K562 (cell line): ENCODE data around the gene RHOU. TPM values are rescaled to one million over a fixed set of nuclear protein-coding genes. Genes with fewer than 3 reads are reported as not detected.

Experiments
- ATAC-seq: fragments of 200-7000 bp; cut with Tn5 transposase; 3 replicates; pipeline ENCODE4 v1.9.1; 2020; ENCODE audit warnings: moderate library complexity
- BruUV-seq: library from RNA; stranded (reverse); fragments of 400-500 nt; replicated peaks from 2 replicates; lab custom pipeline; 2021; lab: Mats Ljungman, UMichigan
- CTCF ChIA-PET: fragments of 300-600 bp; formaldehyde crosslinking; extraction: SDS; loops from one replicate; lab custom pipeline; 2021; ENCODE audit warnings: low intra/inter-chr PET ratio; lab: Yijun Ruan, JAX
- POLR2A ChIA-PET: fragments of 300-600, 350-650 bp; sonication (Branson Sonifier 250); formaldehyde crosslinking; extraction: SDS; loops from one replicate; lab custom pipeline; 2021; ENCODE audit warnings: antibody characterized with exemption, inconsistent platforms; lab: Yijun Ruan, JAX
- DNase-seq, 4 experiments: peaks; one replicate each; pipeline versions ENCODE4 v3.0.0 to v3.0.0-alpha.2; 2011 to 2018; ENCODE audit warnings: low spot score in 3 of 4, mixed read lengths in 3 of 4; ENCODE audit errors: extremely low read depth in 1 of 4
- FAIRE-seq: peaks from 2 replicates; lab custom pipeline; 2011; peaks lifted over from hg19 to GRCh38; lab: Jason Lieb, UNC
- H2AFZ ChIP-seq: 2 replicates; pipeline ENCODE4 v1.6.0; 2011; ENCODE audit warnings: low read depth, low read length, control low read depth, inconsistent platforms
- H3K27ac ChIP-seq: fragments of 200-600 bp; 3 replicates; pipeline ENCODE4 v1.8.0; 2011; ENCODE audit warnings: low read depth, mild to moderate bottlenecking, control low read depth, inconsistent platforms, low read length, moderate library complexity, mixed read lengths; ENCODE audit errors: extremely low read depth
- H3K27me3 ChIP-seq, 2 experiments: fragments of 300-600 bp in 1 of 2; 2 replicates in 1 of 2; 3 replicates in 1 of 2; pipeline versions ENCODE4 v1.6.0 to v1.8.0; 2011; ENCODE audit warnings: inconsistent platforms in 2 of 2, low read length in 2 of 2, mild to moderate bottlenecking in 1 of 2, mixed read lengths in 1 of 2, moderate library complexity in 1 of 2; ENCODE audit not compliant: control insufficient read depth in 2 of 2, insufficient read depth in 2 of 2
- H3K36me3 ChIP-seq: fragments of 300-600 bp; 3 replicates; pipeline ENCODE4 v1.8.0; 2011; ENCODE audit warnings: mild to moderate bottlenecking, low read length, inconsistent platforms; ENCODE audit not compliant: control insufficient read depth, insufficient read depth
- H3K4me1 ChIP-seq, 2 experiments: fragments of 200-600 bp in 1 of 2; replicated peaks in 1 of 2; 2 replicates in 1 of 2; 3 replicates in 1 of 2; pipeline versions ENCODE4 v1.5.1 to v1.8.0; 2011; ENCODE audit warnings: inconsistent platforms in 2 of 2, low read length in 2 of 2, mild to moderate bottlenecking in 1 of 2, mixed read lengths in 1 of 2, moderate library complexity in 1 of 2; ENCODE audit not compliant: control insufficient read depth in 2 of 2, insufficient read depth in 2 of 2
- H3K4me2 ChIP-seq: 2 replicates; pipeline ENCODE4 v1.6.1; 2011; ENCODE audit warnings: low read length, control low read depth, inconsistent platforms, mixed read lengths; ENCODE audit not compliant: insufficient read depth
- H3K4me3 ChIP-seq: fragments of 200-600 bp; sonication (generic), shearing (Covaris generic); 2 replicates; pipeline ENCODE4 v1.5.1; 2016; ENCODE audit warnings: control low read depth, inconsistent platforms
- H3K79me2 ChIP-seq: fragments of 200-600 bp; 3 replicates; pipeline ENCODE4 v1.8.0; 2011; ENCODE audit warnings: low read length, inconsistent platforms; ENCODE audit not compliant: control insufficient read depth, insufficient read depth
- H3K9ac ChIP-seq, 2 experiments: 2 replicates each; pipeline versions ENCODE4 v1.6.0 to v1.6.1; 2011; ENCODE audit warnings: low read depth in 2 of 2, low read length in 2 of 2, control low read depth in 1 of 2, inconsistent platforms in 1 of 2, mild to moderate bottlenecking in 1 of 2, mixed read lengths in 1 of 2; ENCODE audit not compliant: insufficient read depth in 1 of 2
- H3K9me1 ChIP-seq: one replicate; pipeline ENCODE4 v1.6.0; 2011; ENCODE audit warnings: inconsistent platforms, mild to moderate bottlenecking, low read length, moderate library complexity; ENCODE audit not compliant: control insufficient read depth, insufficient read depth
- H3K9me3 ChIP-seq: replicated peaks from 2 replicates; pipeline ENCODE4 v1.5.1; 2011; ENCODE audit warnings: low read depth, low read length, inconsistent platforms; ENCODE audit not compliant: control insufficient read depth, insufficient read depth
- H4K20me1 ChIP-seq: replicated peaks from 2 replicates; pipeline ENCODE4 v1.6.1; 2011; ENCODE audit warnings: low read length, inconsistent platforms, mixed read lengths; ENCODE audit not compliant: control insufficient read depth, insufficient read depth
- BHLHE40 ChIP-seq: IDR thresholded peaks from 2 replicates; pipeline ENCODE4 v1.6.1; 2011; ENCODE audit warnings: low read length, improper control_type of control experiment
- C11orf30 ChIP-seq: fragments of 450-650 bp; IDR thresholded peaks from 2 replicates; pipeline ENCODE4 v1.6.1; 2016; ENCODE audit warnings: low read depth, mild to moderate bottlenecking
- CEBPG ChIP-seq, 3 experiments: fragments of 200-800 bp in 1 of 3; sonication (Bioruptor generic) in 1 of 3; sonication (generic) in 1 of 3; formaldehyde crosslinking in 1 of 3; IDR thresholded peaks in 2 of 3; conservative IDR thresholded peaks in 1 of 3; 2 replicates each; pipeline versions ENCODE4 v1.6.1 to v1.8.0; 2016 to 2022; ENCODE audit warnings: missing compliant biosample characterization in 2 of 3, missing genetic modification characterization in 2 of 3, mild to moderate bottlenecking in 1 of 3, missing genetic modification reagents in 1 of 3
- CHD1 ChIP-seq: fragments of 200-600 bp; sonication (generic); IDR thresholded peaks from one replicate; pipeline ENCODE4 v1.6.1; 2012; ENCODE audit warnings: mild to moderate bottlenecking, moderate library complexity, low read length, inconsistent platforms
- MAFG ChIP-seq: fragments of 450-650 bp; conservative IDR thresholded peaks from 2 replicates; pipeline ENCODE4 v1.6.1; 2016; ENCODE audit warnings: missing genetic modification characterization, missing compliant biosample characterization
- MTA3 ChIP-seq: fragments of 450-650 bp; formaldehyde crosslinking; IDR thresholded peaks from 2 replicates; pipeline ENCODE4 v1.6.1; 2017; ENCODE audit warnings: mild to moderate bottlenecking, borderline replicate concordance
- ZNF316 ChIP-seq: fragments of 450-650 bp; IDR thresholded peaks from 2 replicates; pipeline ENCODE4 v1.6.1; 2016
- ZNF79 ChIP-seq: fragments of 250-450 bp; sonication (Bioruptor Pico); IDR thresholded peaks from 2 replicates; pipeline ENCODE4 v1.4.0; 2020; ENCODE audit warnings: low read depth, mild to moderate bottlenecking, moderate library complexity
- WGBS: fragments of 100-300 bp; shearing (Covaris generic); methylation state at CpG from one replicate; pipeline ENCODE4 v1.1.6; 2016; ENCODE audit warnings: low coverage, mixed read lengths; ENCODE audit not compliant: insufficient coverage; ENCODE audit errors: missing lambda C conversion rate; 5-methylcytosine and 5-hydroxymethylcytosine counted together
- in situ Hi-C: fragments of 300-500 bp; cut with MboI; formaldehyde crosslinking; loops from 4 replicates; pipeline ENCODE4 v1.15.0; 2018; ENCODE audit warnings: inconsistent platforms, mixed read lengths
- intact Hi-C: fragments of 100-400 bp; cut with micrococcal nuclease; formaldehyde crosslinking; loops from 2 replicates; pipeline ENCODE4 v1.14.2; 2022
- polyA plus RNA-seq, 8 experiments: library from polyadenylated mRNA; depleted of rRNA in 4 of 8; stranded (reverse) in 5 of 8; unstranded in 3 of 8; fragments of >200 nt; fragmentation: Nextera tagmentation in 2 of 8; fragmentation: Illumina TruSeq in 1 of 8; extraction: Ambion mirVana in 2 of 8; extraction: Trizol in 1 of 8; gene quantifications; 2 replicates each; pipeline versions ENCODE4 v1.2.1 to v1.2.3, GENCODE V29; 2011 to 2014; ENCODE audit warnings: inconsistent platforms in 1 of 8, missing spikeins in 1 of 8
- total RNA-seq, 7 experiments: library from RNA; depleted of rRNA in 6 of 7; stranded (reverse); fragments of >200 nt in 6 of 7; fragmentation: Illumina TruSeq in 2 of 7; extraction: Trizol in 2 of 7; gene quantifications; 2 replicates each; pipeline versions ENCODE4 v1.2.1 to v1.2.3, GENCODE V29; 2011 to 2021; ENCODE audit warnings: low replicate concordance in 1 of 7
- TF ChIP-seq, protein P1 (sequence below), 2 experiments: fragments of 450-650 bp in 1 of 2; sonication (generic) in 1 of 2; formaldehyde crosslinking in 1 of 2; IDR thresholded peaks in 1 of 2; conservative IDR thresholded peaks in 1 of 2; 2 replicates each; pipeline versions ENCODE4 v1.6.1 to v1.8.1; 2016 to 2023; ENCODE audit warnings: mild to moderate bottlenecking in 2 of 2, moderate library complexity in 2 of 2, inconsistent platforms in 1 of 2, missing genetic modification reagents in 1 of 2
- TF ChIP-seq, protein P2 (sequence below), 2 experiments: fragments of 450-650 bp; IDR thresholded peaks; 2 replicates each; pipeline ENCODE4 v1.6.1; 2018; ENCODE audit warnings: mild to moderate bottlenecking in 2 of 2, low read depth in 1 of 2; ENCODE audit not compliant: partially characterized antibody in 2 of 2

Gene RHOU
- total and polyA plus RNA-seq, 9 of the 15 experiments (the other 6 are each of a cell fraction or from before 2014, with no cell fraction given) = 0.07 TPM; not detected in 8

DNA sequence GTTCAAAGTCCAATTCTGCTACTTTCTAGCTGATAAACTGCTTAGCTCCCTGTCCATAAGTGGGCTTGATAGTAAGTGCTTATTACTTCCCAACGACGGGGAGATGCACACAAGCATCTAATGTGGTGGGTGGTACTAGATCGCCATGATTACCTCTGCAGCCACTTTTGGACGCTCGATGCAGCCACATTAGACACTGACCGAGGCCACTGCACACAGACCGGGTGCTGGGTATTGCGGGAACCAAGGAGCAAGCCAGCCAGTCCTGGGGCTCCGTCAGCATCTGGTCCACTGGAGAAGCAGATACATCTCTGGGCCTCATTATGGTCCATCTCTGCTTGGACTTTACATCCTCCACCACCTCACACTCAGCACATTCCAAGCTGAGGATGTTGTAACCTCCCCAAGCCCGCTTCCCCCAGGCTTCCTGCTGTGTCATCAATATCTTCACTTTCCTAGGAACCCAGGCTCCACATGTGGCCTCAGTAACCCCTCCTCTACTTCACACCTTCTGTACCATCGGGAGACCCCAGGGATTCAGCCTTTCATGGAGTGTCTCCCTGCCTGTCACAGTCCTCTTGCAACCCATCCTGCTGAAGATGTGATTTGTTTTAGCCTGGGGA, 48.2 kb downstream of the RHOU start:
- whole genome bisulfite sequencing = 1% methylated on average over 11 of the region's 11 CpGs
- CTCF ChIA-PET = no interaction called here
- Histone ChIP-seq H3K27me3 (peaks cover 9 to 23% of the 10 kb centered on the region in 2 experiments; a peak in 4 of 5 replicates), H3K4me3 (no peak overlapping the region), H3K9me1 (no peaks in the 10 kb centered on the region), H3K36me3 (no peaks in the 10 kb centered on the region), H2AFZ (no peak overlapping the region), H3K79me2 (no peaks in the 10 kb centered on the region), H3K9ac (no peak overlapping the region), H3K4me2 (no peak overlapping the region), H4K20me1 (no peaks in the 10 kb centered on the region)
- intact Hi-C loops = no loop called here
- in situ Hi-C loops = no loop called here
- ATAC-seq (no peak), DNase-seq (no peak), FAIRE-seq (no peak)
- POLR2A ChIA-PET = interaction anchor here (0.6 to 1.1 kb wide), 2 partner anchors 19 to 377 kb away, joined by 3 read pairs; partner anchors contain the start of gene TRIM11
- no TSS peak for BruUV-seq
- TF ChIP-seq, protein P1, sequence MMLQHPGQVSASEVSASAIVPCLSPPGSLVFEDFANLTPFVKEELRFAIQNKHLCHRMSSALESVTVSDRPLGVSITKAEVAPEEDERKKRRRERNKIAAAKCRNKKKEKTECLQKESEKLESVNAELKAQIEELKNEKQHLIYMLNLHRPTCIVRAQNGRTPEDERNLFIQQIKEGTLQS (IDR thresholded peaks at IDR 0.05) = no peak
- TF ChIP-seq, protein P1 (CRISPR knock-in tag; conservative IDR thresholded peaks at IDR 0.05) = no peak
- TF ChIP-seq, protein P2, sequence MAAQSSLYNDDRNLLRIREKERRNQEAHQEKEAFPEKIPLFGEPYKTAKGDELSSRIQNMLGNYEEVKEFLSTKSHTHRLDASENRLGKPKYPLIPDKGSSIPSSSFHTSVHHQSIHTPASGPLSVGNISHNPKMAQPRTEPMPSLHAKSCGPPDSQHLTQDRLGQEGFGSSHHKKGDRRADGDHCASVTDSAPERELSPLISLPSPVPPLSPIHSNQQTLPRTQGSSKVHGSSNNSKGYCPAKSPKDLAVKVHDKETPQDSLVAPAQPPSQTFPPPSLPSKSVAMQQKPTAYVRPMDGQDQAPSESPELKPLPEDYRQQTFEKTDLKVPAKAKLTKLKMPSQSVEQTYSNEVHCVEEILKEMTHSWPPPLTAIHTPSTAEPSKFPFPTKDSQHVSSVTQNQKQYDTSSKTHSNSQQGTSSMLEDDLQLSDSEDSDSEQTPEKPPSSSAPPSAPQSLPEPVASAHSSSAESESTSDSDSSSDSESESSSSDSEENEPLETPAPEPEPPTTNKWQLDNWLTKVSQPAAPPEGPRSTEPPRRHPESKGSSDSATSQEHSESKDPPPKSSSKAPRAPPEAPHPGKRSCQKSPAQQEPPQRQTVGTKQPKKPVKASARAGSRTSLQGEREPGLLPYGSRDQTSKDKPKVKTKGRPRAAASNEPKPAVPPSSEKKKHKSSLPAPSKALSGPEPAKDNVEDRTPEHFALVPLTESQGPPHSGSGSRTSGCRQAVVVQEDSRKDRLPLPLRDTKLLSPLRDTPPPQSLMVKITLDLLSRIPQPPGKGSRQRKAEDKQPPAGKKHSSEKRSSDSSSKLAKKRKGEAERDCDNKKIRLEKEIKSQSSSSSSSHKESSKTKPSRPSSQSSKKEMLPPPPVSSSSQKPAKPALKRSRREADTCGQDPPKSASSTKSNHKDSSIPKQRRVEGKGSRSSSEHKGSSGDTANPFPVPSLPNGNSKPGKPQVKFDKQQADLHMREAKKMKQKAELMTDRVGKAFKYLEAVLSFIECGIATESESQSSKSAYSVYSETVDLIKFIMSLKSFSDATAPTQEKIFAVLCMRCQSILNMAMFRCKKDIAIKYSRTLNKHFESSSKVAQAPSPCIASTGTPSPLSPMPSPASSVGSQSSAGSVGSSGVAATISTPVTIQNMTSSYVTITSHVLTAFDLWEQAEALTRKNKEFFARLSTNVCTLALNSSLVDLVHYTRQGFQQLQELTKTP (IDR thresholded peaks at IDR 0.05; ENCODE audit: low read depth in 1 of 2, partially characterized antibody in 2 of 2) = no peak
- TF ChIP-seq ZNF79 (CRISPR knock-in tag) (no peak), CEBPG (CRISPR knock-in tag; IDR thresholded peaks at IDR 0.05) (no peak), CEBPG (tag; conservative IDR thresholded peaks at IDR 0.05 in 1 of 2, IDR thresholded peaks at IDR 0.05 in 1 of 2) (no peak), MTA3 (no peak), BHLHE40 (no peak), ZNF316 (peak; percentile 55; the same call in 1 of the 2 replicates), C11orf30 (peak; percentile 50; the same call in 1 of the 2 replicates), CHD1 (no peak), MAFG (tag) (0 out of 2 replicates have a peak, but pooled peaks have one; percentile 29)
- TF ChIP-seq, all 486 proteins: peak for 3
- no peak overlapping the region for H3K27ac ChIP-seq
- no peaks in the 10 kb centered on the region for H3K4me1 ChIP-seq
- H3K9me3 ChIP-seq = no peaks in the 10 kb centered on the region
